Activated CD8-positive, alpha-beta T cell treated with anti-CD3 and anti-CD28 coated beads for 36 hours (primary cell): ENCODE measurements around the gene SLC41A3. TPM values are rescaled to one million over a fixed set of nuclear protein-coding genes. Genes with fewer than 3 reads are reported as not detected.
"Not testable (repeated sequence)": the region's sequence is repeated elsewhere in the genome, so short reads cannot be mapped to it uniquely, and the experiment has no call there.

Source experiments
- ATAC-seq: fragments of 200-7000 bp; cut with Tn5 transposase; one replicate; pipeline ENCODE4 v1.10.0; 2021; ENCODE audit warnings: mild to moderate bottlenecking, moderate library complexity
- CTCF ChIA-PET: fragments of 350-600 bp; sonication (Branson Sonifier 250); formaldehyde crosslinking; loops from one replicate; lab custom pipeline; 2021; ENCODE audit warnings: antibody characterized with exemption; lab: Charles Lee
- POLR2A ChIA-PET: fragments of 350-600 bp; sonication (Branson Sonifier 250); formaldehyde crosslinking; loops from one replicate; lab custom pipeline; 2021; ENCODE audit warnings: antibody characterized with exemption; lab: Charles Lee
- DNase-seq: peaks from one replicate; pipeline ENCODE4 v3.0.0-alpha.2; 2020
- H3K27ac Mint-ChIP-seq: one replicate; pipeline ENCODE4 v1.8.0; 2021; ENCODE audit warnings: mild to moderate bottlenecking, mixed read lengths
- H3K27me3 Mint-ChIP-seq: one replicate; pipeline ENCODE4 v1.8.0; 2021; ENCODE audit warnings: mixed read lengths
- H3K36me3 Mint-ChIP-seq: one replicate; pipeline ENCODE4 v1.8.0; 2021; ENCODE audit warnings: low read depth, mixed read lengths
- H3K4me1 Mint-ChIP-seq: one replicate; pipeline ENCODE4 v1.8.0; 2021; ENCODE audit warnings: low read depth, mixed read lengths
- H3K4me3 Mint-ChIP-seq: one replicate; pipeline ENCODE4 v1.8.0; 2021; ENCODE audit warnings: mild to moderate bottlenecking, moderate library complexity, mixed read lengths
- H3K9me3 Mint-ChIP-seq: one replicate; pipeline ENCODE4 v1.8.0; 2021; ENCODE audit warnings: mixed read lengths
- CTCF ChIP-seq: fragments of 200-600 bp; IDR thresholded peaks from one replicate; pipeline ENCODE4 v1.8.0; 2022; ENCODE audit warnings: antibody characterized with exemption, mild to moderate bottlenecking
- intact Hi-C: fragments of 100-400 bp; cut with micrococcal nuclease; formaldehyde crosslinking; loops from one replicate; pipeline ENCODE4 v1.10.0; 2022
- total RNA-seq, 2 experiments: library from RNA; stranded (reverse); gene quantifications; one replicate each; pipeline ENCODE4 v1.2.3, GENCODE V29; 2021

Gene SLC41A3
- total RNA-seq, 2 experiments from 2014 or later: 19.1 to 23.4 TPM

GRCh38 chr3:126039870-126040269 lies 44.1 kb downstream of the SLC41A3 start:
- Mint-ChIP-seq H3K4me1 (peaks cover 3% of the 10 kb centered on the region), H3K4me3 (no peak overlapping the region), H3K27ac (no peak overlapping the region), H3K36me3 (peaks cover 31% of the 10 kb centered on the region), H3K9me3 (peaks cover 2% of the 10 kb centered on the region), H3K27me3 (no peaks in the 10 kb centered on the region)
- DNase-seq: no peak
- no peak for ATAC-seq
- intact Hi-C loops: no loop called here
- ChIA-PET POLR2A (no interaction called here), CTCF (no interaction called here)
- TF ChIP-seq CTCF: no peak

- H3K4me3 Mint-ChIP-seq, H3K27ac Mint-ChIP-seq, H3K4me1 Mint-ChIP-seq, ATAC-seq, POLR2A ChIA-PET, H3K27me3 Mint-ChIP-seq, DNase-seq, CTCF ChIA-PET, intact Hi-C loops, H3K9me3 Mint-ChIP-seq: not testable (repeated sequence)
- H3K36me3 Mint-ChIP-seq: peaks cover 29% of the 10 kb centered on the region
Measured at GRCh38 chr3:126038791-126039190, 45.1 kb downstream of the SLC41A3 start.

- intact Hi-C loops: no loop called here
- DNase-seq: no peak
Measured at GRCh38 chr3:126036056-126036549, 47.8 kb downstream of the SLC41A3 start.

GRCh38 chr3:126035362-126036050 lies 48.4 kb downstream of the SLC41A3 start:
- peaks cover 33% of the 10 kb centered on the region for H3K36me3 Mint-ChIP-seq
- no peak overlapping the region for H3K4me3 Mint-ChIP-seq
- DNase-seq (no peak), ATAC-seq (no peak)
- no peak overlapping the region for H3K27ac Mint-ChIP-seq
- H3K4me1 Mint-ChIP-seq: no peaks in the 10 kb centered on the region
- POLR2A ChIA-PET: no interaction called here
- H3K27me3 Mint-ChIP-seq: no peaks in the 10 kb centered on the region
- CTCF ChIA-PET: no interaction called here
- intact Hi-C loops: no loop called here
- no peaks in the 10 kb centered on the region for H3K9me3 Mint-ChIP-seq
- no peak for TF ChIP-seq CTCF

More at GRCh38 chr3:126036056-126036549, 47.8 kb downstream of the SLC41A3 start:
- no peaks in the 10 kb centered on the region for H3K4me1 Mint-ChIP-seq
- ChIA-PET CTCF (no interaction called here), POLR2A (no interaction called here)
- no peaks in the 10 kb centered on the region for H3K27me3 Mint-ChIP-seq
- no peak for TF ChIP-seq CTCF
- ATAC-seq: no peak
- H3K36me3 Mint-ChIP-seq: peaks cover 32% of the 10 kb centered on the region
- H3K9me3 Mint-ChIP-seq: no peaks in the 10 kb centered on the region
- H3K27ac Mint-ChIP-seq: no peak overlapping the region
- H3K4me3 Mint-ChIP-seq: no peak overlapping the region

GRCh38 chr3:126034481-126035361 lies 49.2 kb downstream of the SLC41A3 start:
- no peak for TF ChIP-seq CTCF
- Mint-ChIP-seq H3K27me3 (no peaks in the 10 kb centered on the region), H3K27ac (no peak overlapping the region), H3K9me3 (no peaks in the 10 kb centered on the region), H3K4me1 (no peaks in the 10 kb centered on the region), H3K36me3 (peaks cover 36% of the 10 kb centered on the region), H3K4me3 (no peak overlapping the region)
- ChIA-PET POLR2A (no interaction called here), CTCF (no interaction called here)
- intact Hi-C loops: no loop called here
- ATAC-seq: peak; percentile 39
- DNase-seq: no peak
